PC-9 (cell line): ENCODE data around the gene ACYP2.

ENCODE experiments used
- CTCF ChIP-seq: fragments of 200-600 bp; sonication (generic); conservative IDR thresholded peaks from 2 replicates; pipeline ENCODE4 v1.6.1; 2017; ENCODE audit warnings: mixed run types, antibody characterized with exemption, mild to moderate bottlenecking, moderate library complexity
- EZH2 ChIP-seq: fragments of 200-600 bp; sonication (generic); IDR thresholded peaks from 2 replicates; pipeline ENCODE4 v1.8.0; 2017; ENCODE audit warnings: antibody characterized with exemption, low read depth

GRCh38 chr2:54207666-54208195, 92.3 kb downstream of the ACYP2 start:
- TF ChIP-seq CTCF (no peak), EZH2 (no peak)
